GM12875 (cell line): ENCODE measurements around the gene JMJD6.

Experiments used
- H3K4me3 ChIP-seq: one replicate; pipeline ENCODE4 v1.5.1; 2011; ENCODE audit warnings: low read depth, low read length, control low read depth
- CTCF ChIP-seq: IDR thresholded peaks from 2 replicates; pipeline ENCODE4 v1.5.1; 2011; ENCODE audit warnings: low read depth, mild to moderate bottlenecking, control low read depth, inconsistent platforms, low read length, moderate library complexity, borderline replicate concordance; ENCODE audit not compliant: insufficient read depth

Gene JMJD6

DNA sequence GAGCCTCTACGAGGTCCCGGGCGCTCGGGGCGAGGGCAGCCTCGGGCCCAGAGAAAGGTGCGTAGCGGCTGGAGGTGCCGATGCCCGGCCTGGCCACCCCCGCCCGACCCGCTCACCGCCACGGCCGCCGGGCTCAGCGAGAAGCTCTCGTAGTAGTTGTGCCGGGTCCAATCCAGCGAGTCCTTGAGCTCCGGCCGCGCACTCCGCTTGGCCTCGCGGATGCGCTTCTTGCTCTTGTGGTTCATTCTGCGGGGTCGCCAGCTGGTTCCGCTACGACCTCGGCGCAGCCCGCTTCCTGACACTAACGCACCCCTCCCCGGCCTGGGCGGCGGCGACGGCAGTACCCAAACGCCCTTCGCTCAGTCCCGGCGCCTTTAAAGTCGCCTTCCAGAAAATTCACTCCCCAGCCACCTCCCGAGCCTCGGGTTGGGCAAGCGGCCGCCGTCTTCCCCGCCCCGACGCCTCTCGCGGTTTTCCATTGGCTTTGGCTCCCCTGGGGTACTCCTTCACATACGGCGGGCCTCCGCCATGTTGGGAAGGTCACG lies at the start of gene JMJD6:
TSS of gene JMJD6 (minus strand) at position 376 of the 545 bp plus-strand sequence. CDS start at position 245, 131 bp downstream.
- no peak for TF ChIP-seq CTCF
- peak within 1 kb of the TSS; percentile 80 for H3K4me3 ChIP-seq

DNA sequence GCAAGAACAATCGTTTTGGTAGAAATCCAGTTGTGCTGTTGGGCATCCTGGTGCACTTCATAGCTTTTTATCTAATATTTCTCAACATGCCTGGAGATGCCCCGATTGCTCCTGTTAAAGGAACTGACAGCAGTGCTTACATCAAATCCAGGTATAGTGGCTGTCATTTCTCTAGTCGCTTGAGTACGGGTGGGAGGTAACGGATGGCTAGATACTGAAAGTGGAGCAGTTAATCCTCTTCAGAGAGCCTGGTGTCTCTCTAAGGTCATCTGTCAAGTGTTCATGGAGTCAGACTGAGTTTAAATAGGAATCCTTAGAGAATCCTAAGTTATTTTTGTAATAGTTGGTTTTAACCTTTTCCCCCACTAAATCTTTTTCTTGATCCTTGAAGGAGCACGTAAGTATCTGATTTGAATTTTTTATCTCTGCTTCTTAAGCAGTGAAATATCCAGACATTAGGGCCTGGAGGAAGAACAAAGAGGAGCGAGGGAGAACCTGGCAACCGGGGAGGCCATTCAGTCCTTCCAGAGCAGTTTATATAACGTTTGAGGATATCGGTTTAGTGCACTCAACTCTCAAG lies 48.7 kb upstream of the JMJD6 start:
- TF ChIP-seq CTCF = no peak

DNA sequence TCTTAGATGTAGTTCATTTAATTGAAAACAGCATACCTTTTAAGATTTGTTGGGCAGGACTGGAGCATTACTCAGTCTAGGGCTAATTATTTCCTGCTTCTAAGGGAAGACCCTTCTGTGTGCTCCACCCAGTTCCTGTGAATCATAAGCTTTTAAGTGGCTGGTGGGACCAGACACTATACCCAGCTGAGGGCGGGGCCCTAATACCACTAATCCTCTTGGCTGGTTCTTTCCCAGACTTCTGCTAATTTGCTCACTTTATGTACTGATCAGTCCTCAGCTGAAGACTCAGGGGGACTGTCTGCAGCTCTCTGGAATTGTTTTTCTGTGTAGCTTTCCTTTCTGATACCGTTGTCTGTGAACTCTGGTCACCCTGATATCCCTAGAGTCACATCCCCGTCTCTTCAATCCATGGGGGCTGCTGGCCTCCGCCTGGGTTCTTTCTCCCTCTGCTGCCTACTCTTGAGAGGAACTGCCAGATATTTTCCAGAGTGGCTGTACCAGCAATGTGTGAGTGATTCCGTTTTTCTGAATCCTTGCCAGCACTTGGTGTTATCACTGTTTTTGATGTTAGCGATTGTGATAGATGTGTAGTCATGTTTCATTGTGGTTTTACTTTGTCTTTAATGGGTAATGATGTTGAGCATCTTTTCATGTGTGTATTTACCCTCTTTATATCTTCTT lies 46.6 kb upstream of the JMJD6 start:
- no peak for TF ChIP-seq CTCF
- H3K4me3 ChIP-seq = no peak overlapping the region

More for the DNA sequence above, 48.7 kb upstream of the JMJD6 start:
- H3K4me3 ChIP-seq = no peak overlapping the region

DNA sequence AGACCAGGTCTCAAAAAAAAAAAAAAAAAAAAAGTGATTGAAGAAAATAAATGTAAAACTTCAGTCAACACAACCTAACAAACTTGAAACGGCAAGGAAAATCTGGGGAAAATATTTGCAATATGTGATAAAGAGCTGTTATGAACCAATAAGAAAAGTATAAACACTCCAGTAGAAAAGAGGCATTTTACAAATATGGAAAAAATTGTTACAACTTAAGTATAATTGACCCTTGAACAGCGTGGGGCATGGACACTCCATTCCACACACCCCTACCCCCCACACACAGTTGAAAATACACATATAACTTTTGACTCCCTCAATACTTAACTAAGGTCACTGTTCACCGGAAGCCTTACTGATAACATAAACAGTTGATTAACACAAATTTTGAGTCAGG lies 32.2 kb upstream of the JMJD6 start:
- TF ChIP-seq CTCF = no peak
- H3K4me3 ChIP-seq = no peak overlapping the region

GRCh38 chr17:76757256-76757655 lies 30.9 kb upstream of the JMJD6 start:
- H3K4me3 ChIP-seq = no peak overlapping the region
- no peak for TF ChIP-seq CTCF

DNA sequence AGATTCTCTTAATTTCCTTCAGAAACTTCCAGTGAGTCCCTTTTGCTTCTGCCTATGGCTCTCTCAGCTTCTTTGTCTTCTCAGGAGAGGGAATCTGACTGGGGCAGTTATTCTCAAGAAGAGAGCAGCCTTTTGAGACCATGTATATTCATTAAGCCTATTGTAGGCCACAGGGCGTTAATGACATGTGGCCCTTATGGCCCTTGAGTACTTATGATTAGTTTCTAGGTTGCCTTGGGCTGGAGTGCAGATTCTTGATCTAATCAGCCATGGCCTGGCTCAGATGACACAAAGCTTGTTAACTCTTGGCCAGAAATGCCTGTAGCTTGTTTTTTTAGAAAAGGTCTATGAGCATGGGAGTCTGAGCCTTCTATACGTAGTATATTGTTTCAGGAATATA lies 28.9 kb upstream of the JMJD6 start:
- no peak overlapping the region for H3K4me3 ChIP-seq
- no peak for TF ChIP-seq CTCF

DNA sequence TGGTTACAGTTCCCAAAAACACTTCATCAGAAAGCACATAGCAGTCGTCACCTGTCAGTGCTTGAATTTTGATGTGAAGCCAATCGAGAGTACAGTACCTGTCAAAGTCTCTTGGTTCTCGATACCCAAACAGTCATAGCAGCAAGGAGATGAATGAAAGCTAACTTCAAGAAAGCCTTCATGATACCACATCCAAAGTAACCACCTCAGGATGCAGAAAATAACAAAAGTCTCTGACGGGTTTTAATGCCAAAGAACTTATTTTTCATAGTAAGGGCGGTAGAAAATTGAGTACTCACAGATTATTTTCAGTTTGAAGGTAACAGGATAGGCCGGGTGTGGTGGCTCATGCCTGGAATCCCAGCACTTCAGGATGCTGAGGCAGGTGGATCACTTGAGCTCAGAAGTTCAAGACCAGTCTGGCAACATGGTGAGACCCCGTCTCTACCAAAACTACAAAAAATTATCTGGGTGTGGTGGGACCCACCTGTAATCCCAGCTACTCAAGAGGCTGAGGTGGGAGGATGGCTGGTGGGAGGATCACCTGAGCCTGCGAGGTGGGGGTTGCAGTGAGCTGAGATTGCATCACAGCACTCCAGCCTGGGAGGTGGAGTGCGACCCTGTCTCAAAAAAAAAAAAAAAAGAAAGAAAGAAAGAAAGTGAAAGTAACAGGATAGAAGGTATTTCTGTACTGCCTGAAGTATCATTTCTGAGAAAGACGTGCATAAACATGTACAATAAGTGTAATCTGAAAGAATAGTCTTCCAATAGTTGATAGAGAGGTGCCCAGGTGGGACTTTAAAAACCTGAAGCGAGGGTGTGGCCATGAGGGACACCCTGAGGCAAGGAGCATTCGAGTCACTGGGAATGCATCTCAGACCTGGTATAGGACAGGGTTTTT lies 26.9 kb upstream of the JMJD6 start:
- TF ChIP-seq CTCF = no peak
- H3K4me3 ChIP-seq = no peak overlapping the region
